ENCODE measurements around the gene SLC39A5. TPM values are rescaled to one million over a fixed set of nuclear protein-coding genes. Genes with fewer than 3 reads are reported as not detected.
A peak's percentile ranks its signal among the peaks of the same experiment; 100 is the strongest.
"Not testable (repeated sequence)": the region's sequence is repeated elsewhere in the genome, so short reads cannot be mapped to it uniquely, and the experiment has no call there.

SLC39A5 gene
- total RNA-seq, 2 experiments from 2014 or later: 0.76 to 1.2 TPM

DNA sequence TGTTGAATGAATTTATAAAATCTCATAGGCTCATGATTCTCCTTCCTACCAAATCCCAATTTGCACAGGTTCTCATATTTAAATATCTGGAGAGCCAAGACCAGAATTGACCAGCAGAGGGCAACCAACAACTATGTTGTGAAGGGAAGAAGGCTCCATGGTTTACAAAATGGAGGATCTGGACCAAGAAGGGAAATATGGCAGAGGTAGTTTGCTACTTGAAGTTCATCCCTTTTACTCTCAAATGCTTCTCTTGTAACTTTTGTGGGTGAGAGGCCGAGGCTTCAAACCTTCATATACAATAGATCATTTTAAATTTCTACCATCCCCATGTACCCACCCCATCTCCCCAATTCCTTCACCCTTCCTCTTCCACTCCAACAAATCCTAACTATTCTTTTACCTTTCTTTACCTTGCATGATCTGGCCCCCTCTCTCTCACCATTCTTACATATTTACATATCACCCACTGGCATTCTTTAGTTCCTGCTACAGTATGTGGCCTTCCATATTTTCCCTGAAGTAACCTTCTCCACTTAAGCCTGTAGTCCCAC, 36.7 kb upstream of the SLC39A5 start:
- no peaks in the 10 kb centered on the region for H3K9me3 ChIP-seq (ENCODE audit: low read length)
- H3K4me2 ChIP-seq (ENCODE audit: low read length): peak overlapping the region; percentile 7; the same call in 1 of the 2 replicates
- no peak overlapping the region for H3K4me3 ChIP-seq (ENCODE audit: low read depth, low read length, poor library complexity, severe bottlenecking)
- CTCF ChIA-PET (ENCODE audit: unreplicated experiment): interaction anchor here (0.6 kb wide), 2 partner anchors 29 to 73 kb away, joined by 3 to 7 read pairs; partner anchors contain the start of gene RNF41
- no peak overlapping the region for H3K27ac ChIP-seq (ENCODE audit: low read depth, low read length, poor library complexity, severe bottlenecking)
- no peaks in the 10 kb centered on the region for H3K9me2 ChIP-seq (ENCODE audit: insufficient read depth, low read length)
- peak overlapping the region; percentile 84 for H2AFZ ChIP-seq (ENCODE audit: low read length)
- H4K20me1 ChIP-seq (ENCODE audit: insufficient read depth, low read length): 0 out of 2 replicates have a peak, but pooled peaks cover 2% of the 10 kb centered on the region
- intact Hi-C loops (cut with micrococcal nuclease; ENCODE audit: unreplicated experiment): loop anchor here (1.0 to 2.0 kb wide), 5 partner anchors 31 to 308 kb away; partner anchors contain the start of genes ANKRD52, CS and NABP2
- BruUV-seq (replicated peaks): TSS peak; percentile 60
- H3K4me1 ChIP-seq (ENCODE audit: insufficient read depth, low read length, poor library complexity, severe bottlenecking): peaks cover 24% of the 10 kb centered on the region
- DNase-seq (ENCODE audit: low spot score): peak; percentile 94
- no peaks in the 10 kb centered on the region for H3K36me3 ChIP-seq (ENCODE audit: insufficient read depth, low read length)
- POLR2A ChIA-PET: interaction anchor here (0.7 to 2.4 kb wide), 2 partner anchors 19 to 29 kb away, joined by 3 to 19 read pairs; partner anchors contain the start of gene RNF41
- TF ChIP-seq, protein P1, sequence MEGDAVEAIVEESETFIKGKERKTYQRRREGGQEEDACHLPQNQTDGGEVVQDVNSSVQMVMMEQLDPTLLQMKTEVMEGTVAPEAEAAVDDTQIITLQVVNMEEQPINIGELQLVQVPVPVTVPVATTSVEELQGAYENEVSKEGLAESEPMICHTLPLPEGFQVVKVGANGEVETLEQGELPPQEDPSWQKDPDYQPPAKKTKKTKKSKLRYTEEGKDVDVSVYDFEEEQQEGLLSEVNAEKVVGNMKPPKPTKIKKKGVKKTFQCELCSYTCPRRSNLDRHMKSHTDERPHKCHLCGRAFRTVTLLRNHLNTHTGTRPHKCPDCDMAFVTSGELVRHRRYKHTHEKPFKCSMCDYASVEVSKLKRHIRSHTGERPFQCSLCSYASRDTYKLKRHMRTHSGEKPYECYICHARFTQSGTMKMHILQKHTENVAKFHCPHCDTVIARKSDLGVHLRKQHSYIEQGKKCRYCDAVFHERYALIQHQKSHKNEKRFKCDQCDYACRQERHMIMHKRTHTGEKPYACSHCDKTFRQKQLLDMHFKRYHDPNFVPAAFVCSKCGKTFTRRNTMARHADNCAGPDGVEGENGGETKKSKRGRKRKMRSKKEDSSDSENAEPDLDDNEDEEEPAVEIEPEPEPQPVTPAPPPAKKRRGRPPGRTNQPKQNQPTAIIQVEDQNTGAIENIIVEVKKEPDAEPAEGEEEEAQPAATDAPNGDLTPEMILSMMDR (conservative IDR thresholded peaks at IDR 0.05; ENCODE audit: low read length): peak; percentile 99
- no peak for TF ChIP-seq EZH2phosphoT487 (IDR thresholded peaks at IDR 0.05; ENCODE audit: borderline replicate concordance, low read depth, low read length)
- H3K79me2 ChIP-seq (ENCODE audit: insufficient read depth, low read depth, low read length): peaks cover 9% of the 10 kb centered on the region

DNA sequence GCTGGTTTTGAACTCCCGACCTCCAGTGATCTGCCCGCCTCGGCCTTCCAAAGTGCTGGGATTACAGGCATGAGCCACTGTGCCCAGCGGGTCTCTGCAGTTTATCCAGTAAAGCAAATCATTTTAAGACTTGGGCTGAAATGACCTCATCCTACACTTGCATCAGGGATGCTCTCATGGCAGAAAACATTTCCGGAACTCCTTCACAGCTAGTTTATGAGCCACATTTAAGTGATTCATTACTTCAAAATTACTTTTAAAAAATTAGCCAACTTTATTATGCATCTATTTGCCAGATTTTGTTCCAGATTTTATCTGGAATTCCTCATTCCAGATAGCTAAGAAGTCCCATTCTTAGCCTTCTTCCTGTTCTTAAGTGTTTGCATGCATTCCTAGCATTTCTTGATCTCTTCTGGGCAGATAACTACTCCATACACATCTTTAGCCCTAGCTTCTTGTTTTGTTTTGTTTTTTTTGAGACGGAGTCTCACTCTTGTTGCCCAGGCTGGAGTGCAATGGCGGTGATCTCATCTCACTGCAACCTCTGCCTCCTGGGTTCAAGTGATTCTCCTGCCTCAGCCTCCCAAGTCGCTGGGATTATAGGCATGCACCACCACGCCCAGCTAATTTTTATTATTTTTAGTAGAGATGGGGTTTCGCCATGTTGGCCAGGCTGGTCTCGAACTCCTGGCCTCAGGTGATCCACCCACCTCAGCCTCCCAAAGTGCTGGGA, 32.9 kb upstream of the SLC39A5 start:
- H2AFZ ChIP-seq (ENCODE audit: low read length); H3K4me3 ChIP-seq (ENCODE audit: low read depth, low read length, poor library complexity, severe bottlenecking); BruUV-seq (replicated peaks); intact Hi-C loops (cut with micrococcal nuclease; ENCODE audit: unreplicated experiment); H4K20me1 ChIP-seq (ENCODE audit: insufficient read depth, low read length); H3K9me3 ChIP-seq (ENCODE audit: low read length); CTCF ChIA-PET (ENCODE audit: unreplicated experiment); H3K4me2 ChIP-seq (ENCODE audit: low read length); H3K27ac ChIP-seq (ENCODE audit: low read depth, low read length, poor library complexity, severe bottlenecking); H3K36me3 ChIP-seq (ENCODE audit: insufficient read depth, low read length); H3K79me2 ChIP-seq (ENCODE audit: insufficient read depth, low read depth, low read length); H3K9me2 ChIP-seq (ENCODE audit: insufficient read depth, low read length); DNase-seq (ENCODE audit: low spot score): not testable (repeated sequence)
- POLR2A ChIA-PET: interaction anchor here (0.6 to 3.2 kb wide), 5 partner anchors 8 to 93 kb away, joined by 3 to 23 read pairs (median 9); partner anchors contain the start of genes PA2G4 and RNF41
- peaks cover 10% of the 10 kb centered on the region for H3K4me1 ChIP-seq (ENCODE audit: insufficient read depth, low read length, poor library complexity, severe bottlenecking)

DNA sequence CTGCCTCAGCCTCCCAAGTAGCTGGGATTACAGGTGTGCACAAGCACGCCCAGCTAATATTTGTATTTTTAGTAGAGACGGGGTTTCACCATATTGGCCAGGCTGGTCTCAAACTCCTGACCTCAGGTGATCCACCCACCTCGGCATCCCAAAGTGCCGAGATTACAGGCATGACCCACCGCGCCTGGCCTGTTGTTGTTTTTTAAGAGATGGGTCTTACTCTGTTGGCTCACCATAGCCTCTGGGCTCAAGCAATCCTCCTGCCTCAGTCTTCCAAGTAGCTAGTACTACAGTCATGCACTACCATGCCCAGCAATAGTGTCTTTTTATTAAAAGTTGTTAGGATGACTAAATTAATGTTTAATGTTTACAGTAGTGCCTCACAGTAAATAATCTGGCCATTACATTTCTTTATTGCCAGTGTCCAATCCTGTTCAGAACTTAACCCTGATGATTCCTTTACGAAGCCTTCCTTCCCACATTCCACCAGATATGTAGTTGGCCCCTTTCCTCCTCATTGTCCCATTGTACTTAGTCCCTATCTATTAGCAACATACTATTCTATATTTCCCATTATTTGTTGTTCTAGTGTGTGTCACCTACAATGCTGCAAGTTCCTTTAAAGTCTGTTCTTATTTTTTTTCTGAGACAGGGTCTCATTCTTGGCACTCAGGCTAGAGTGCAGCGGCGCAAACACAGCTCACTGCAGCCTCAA, 31.8 kb upstream of the SLC39A5 start:
- no peak overlapping the region for H3K27ac ChIP-seq (ENCODE audit: low read depth, low read length, poor library complexity, severe bottlenecking)
- no peak for TF ChIP-seq EZH2phosphoT487 (IDR thresholded peaks at IDR 0.05; ENCODE audit: borderline replicate concordance, low read depth, low read length)
- TF ChIP-seq, protein P1 (conservative IDR thresholded peaks at IDR 0.05; ENCODE audit: low read length): no peak
- no TSS peak for BruUV-seq (replicated peaks)
- ChIA-PET POLR2A (interaction anchor here (2.6 kb wide), 1 partner anchor 23 kb away, joined by 10 read pairs; the partner anchor contains the start of gene RNF41), CTCF (ENCODE audit: unreplicated experiment) (interaction anchor here (0.5 to 0.6 kb wide), 2 partner anchors 75 to 439 kb away, joined by 3 read pairs; no protein-coding TSS in a partner anchor)
- peaks cover 4% of the 10 kb centered on the region for H3K4me1 ChIP-seq (ENCODE audit: insufficient read depth, low read length, poor library complexity, severe bottlenecking)
- no peaks in the 10 kb centered on the region for H4K20me1 ChIP-seq (ENCODE audit: insufficient read depth, low read length)
- no peak for DNase-seq (ENCODE audit: low spot score)
- no peak overlapping the region for H2AFZ ChIP-seq (ENCODE audit: low read length)
- H3K79me2 ChIP-seq (ENCODE audit: insufficient read depth, low read depth, low read length): no peaks in the 10 kb centered on the region
- H3K4me2 ChIP-seq (ENCODE audit: low read length): no peak overlapping the region
- H3K9me3 ChIP-seq (ENCODE audit: low read length): no peaks in the 10 kb centered on the region
- intact Hi-C loops (cut with micrococcal nuclease; ENCODE audit: unreplicated experiment): no loop called here
- H3K4me3 ChIP-seq (ENCODE audit: low read depth, low read length, poor library complexity, severe bottlenecking): no peak overlapping the region
- no peaks in the 10 kb centered on the region for H3K36me3 ChIP-seq (ENCODE audit: insufficient read depth, low read length)
- H3K9me2 ChIP-seq (ENCODE audit: insufficient read depth, low read length): no peaks in the 10 kb centered on the region
